Upper lobe of left lung (tissue), 6 donors: ENCODE results near the gene HAAO. TPM values are rescaled to one million over a fixed set of nuclear protein-coding genes. Genes with fewer than 3 reads are reported as not detected.
"Not testable (repeated sequence)": the region's sequence is repeated elsewhere in the genome, so short reads cannot be mapped to it uniquely, and the experiment has no call there.

Experiments used
- ATAC-seq, 2 donors: fragments of 200-7000 bp; cut with Tn5 transposase; one replicate each; pipeline ENCODE4 v1.9.1; 2022; ENCODE audit warnings: mild to moderate bottlenecking in 2 of 2, moderate library complexity in 2 of 2; ENCODE audit not compliant: low FRiP score in 2 of 2
- DNase-seq, 2 donors: peaks; one replicate each; pipeline ENCODE4 v3.0.0-alpha.2; 2019 to 2020
- H3K27ac ChIP-seq, 4 donors: fragments of 200-600 bp; sonication (generic); one replicate each; pipeline ENCODE4 v1.5.1; 2016 to 2019
- H3K27me3 ChIP-seq, 4 donors: fragments of 200-600 bp; sonication (generic); one replicate each; pipeline ENCODE4 v1.5.1; 2017 to 2019
- H3K36me3 ChIP-seq, 4 donors: fragments of 200-600 bp; sonication (generic); one replicate each; pipeline ENCODE4 v1.5.1; 2016 to 2019
- H3K4me1 ChIP-seq, 4 donors: fragments of 200-600 bp; sonication (generic); one replicate each; pipeline ENCODE4 v1.5.1; 2018 to 2019
- H3K4me3 ChIP-seq, 4 donors: fragments of 200-600 bp; sonication (generic); one replicate each; pipeline ENCODE4 v1.5.1; 2017 to 2019; ENCODE audit warnings: mild to moderate bottlenecking in 2 of 4, moderate library complexity in 1 of 4
- H3K9me3 ChIP-seq, 4 donors: fragments of 200-600 bp; sonication (generic); one replicate each; pipeline ENCODE4 v1.5.1; 2018 to 2019
- EP300 ChIP-seq, 4 donors: sonication (generic); formaldehyde crosslinking; IDR thresholded peaks; one replicate each; pipeline ENCODE4 v1.5.1; 2017; ENCODE audit warnings: antibody characterized with exemption in 4 of 4, control low read depth in 2 of 4
- POLR2A ChIP-seq, 4 donors: fragments of 450-650 bp; IDR thresholded peaks; one replicate each; pipeline ENCODE4 v1.5.1; 2016 to 2017; ENCODE audit warnings: antibody characterized with exemption in 4 of 4, mild to moderate bottlenecking in 2 of 4
- POLR2AphosphoS5 ChIP-seq, 2 donors: sonication (generic); formaldehyde crosslinking; IDR thresholded peaks; one replicate each; pipeline ENCODE4 v1.5.1; 2017; ENCODE audit warnings: antibody characterized with exemption in 2 of 2
- WGBS, 2 donors: methylation state at CpG; one replicate each; pipeline ENCODE4 v1.1.5; 2017 to 2018; 5-methylcytosine and 5-hydroxymethylcytosine counted together
- total RNA-seq, 6 donors: library from RNA; depleted of rRNA in 4 of 6; stranded (reverse); fragments of >200 nt in 4 of 6; gene quantifications; one replicate each; pipeline versions ENCODE4 v1.1.0 to v1.2.1, GENCODE V29; 2016 to 2021
- TF ChIP-seq, protein P1 (sequence below), 6 experiments: fragments of 450-650 bp in 4 of 6; fragments of 200-600 bp in 2 of 6; sonication (generic) in 2 of 6; IDR thresholded peaks; one replicate each; pipeline ENCODE4 v1.5.1; 2016 to 2019; ENCODE audit warnings: antibody characterized with exemption in 6 of 6
- donor health status: DM: no; HTN: no; CAD: no; lungs with moderate emphysema.
- donor health status: DM: no; HTN: yes; CAD: no; lungs with severe emphysema.

Gene HAAO
- total RNA-seq, 6 donors from 2014 or later: 1.8 to 9.4 (median 7.1) TPM

DNA sequence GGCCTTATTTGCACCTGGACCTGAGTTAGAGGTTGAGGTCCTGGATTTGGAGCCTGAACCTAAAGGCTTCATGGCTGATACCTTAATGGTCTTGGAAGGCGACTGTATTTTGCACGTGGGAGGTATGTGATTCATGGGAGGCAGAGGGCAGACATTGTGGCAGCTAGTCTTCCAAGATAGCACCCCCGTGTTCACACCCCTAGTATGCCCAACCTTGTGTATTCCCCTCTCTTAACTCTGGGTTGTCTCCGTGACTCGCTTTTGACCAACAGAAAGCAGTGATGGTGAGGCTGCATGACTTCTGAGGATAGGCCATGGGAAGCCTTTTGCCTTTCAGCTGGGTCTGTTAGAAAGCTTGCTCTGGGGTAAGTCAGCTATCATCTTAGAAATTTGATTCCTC, 45.8 kb upstream of the HAAO start:
- H3K4me1 ChIP-seq: peaks cover 0 to 8% (median 7%) of the 10 kb centered on the region in 4 donors
- H3K27me3 ChIP-seq: no peaks in the 10 kb centered on the region
- TF ChIP-seq POLR2AphosphoS5 (IDR thresholded peaks at IDR 0.05) (no peak), EP300 (IDR thresholded peaks at IDR 0.05) (no peak), POLR2A (IDR thresholded peaks at IDR 0.05) (no peak)
- TF ChIP-seq, protein P1, sequence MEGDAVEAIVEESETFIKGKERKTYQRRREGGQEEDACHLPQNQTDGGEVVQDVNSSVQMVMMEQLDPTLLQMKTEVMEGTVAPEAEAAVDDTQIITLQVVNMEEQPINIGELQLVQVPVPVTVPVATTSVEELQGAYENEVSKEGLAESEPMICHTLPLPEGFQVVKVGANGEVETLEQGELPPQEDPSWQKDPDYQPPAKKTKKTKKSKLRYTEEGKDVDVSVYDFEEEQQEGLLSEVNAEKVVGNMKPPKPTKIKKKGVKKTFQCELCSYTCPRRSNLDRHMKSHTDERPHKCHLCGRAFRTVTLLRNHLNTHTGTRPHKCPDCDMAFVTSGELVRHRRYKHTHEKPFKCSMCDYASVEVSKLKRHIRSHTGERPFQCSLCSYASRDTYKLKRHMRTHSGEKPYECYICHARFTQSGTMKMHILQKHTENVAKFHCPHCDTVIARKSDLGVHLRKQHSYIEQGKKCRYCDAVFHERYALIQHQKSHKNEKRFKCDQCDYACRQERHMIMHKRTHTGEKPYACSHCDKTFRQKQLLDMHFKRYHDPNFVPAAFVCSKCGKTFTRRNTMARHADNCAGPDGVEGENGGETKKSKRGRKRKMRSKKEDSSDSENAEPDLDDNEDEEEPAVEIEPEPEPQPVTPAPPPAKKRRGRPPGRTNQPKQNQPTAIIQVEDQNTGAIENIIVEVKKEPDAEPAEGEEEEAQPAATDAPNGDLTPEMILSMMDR (IDR thresholded peaks at IDR 0.05): no peak
- DNase-seq: no peak
- H3K27ac ChIP-seq: no peak overlapping the region
- no peak overlapping the region for H3K4me3 ChIP-seq
- no peaks in the 10 kb centered on the region for H3K36me3 ChIP-seq
- no peaks in the 10 kb centered on the region for H3K9me3 ChIP-seq
- WGBS, 2 donors: 96% methylated on average over 5 of the region's 5 CpGs
- ATAC-seq: no peak

DNA sequence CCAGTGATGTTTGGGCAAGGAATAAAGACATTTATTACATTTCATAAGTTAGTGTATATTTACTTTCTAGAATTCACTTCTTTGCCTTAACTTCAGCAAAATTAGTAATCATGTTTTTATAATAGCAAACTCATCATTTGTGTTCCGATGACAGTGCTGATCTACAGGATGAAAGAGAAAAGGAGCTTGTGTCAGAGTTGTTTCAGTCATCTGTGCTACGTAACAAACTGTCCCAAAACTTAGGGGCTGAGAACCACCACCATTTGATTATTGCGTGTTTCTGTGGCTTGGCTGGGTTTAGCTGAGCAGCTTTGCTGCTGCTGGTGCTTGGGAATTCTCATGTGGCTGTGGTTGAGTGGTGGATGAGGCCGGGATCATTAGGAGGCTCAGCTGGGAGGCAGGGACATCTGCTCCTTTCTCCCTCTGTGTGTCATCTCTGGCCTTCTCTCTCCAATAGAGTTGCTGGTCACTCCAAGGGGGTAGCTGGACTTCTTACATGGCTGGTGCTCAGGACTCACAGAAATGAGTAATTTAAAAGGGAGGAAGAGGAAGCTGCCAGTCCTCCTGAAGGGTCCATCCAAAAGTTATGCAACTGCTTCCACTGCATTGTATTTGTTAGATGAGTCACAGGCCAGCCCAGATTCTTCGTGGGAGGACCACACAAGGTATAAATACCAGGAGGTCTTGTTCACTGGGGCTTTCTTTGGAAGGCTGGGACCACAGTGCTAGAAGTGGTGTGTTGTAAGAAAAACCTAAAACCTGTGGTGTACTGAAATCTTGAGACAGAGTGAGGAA, 43.4 kb upstream of the HAAO start:
- no peaks in the 10 kb centered on the region for H3K27me3 ChIP-seq
- 76 to 81% methylated on average over 5 of the region's 5 CpGs for WGBS, 2 donors
- H3K4me1 ChIP-seq: peaks cover 0 to 8% (median 7%) of the 10 kb centered on the region in 4 donors
- H3K9me3 ChIP-seq: no peaks in the 10 kb centered on the region
- H3K36me3 ChIP-seq: no peaks in the 10 kb centered on the region
- DNase-seq (peak in 1 of 2 donors; percentile 52), ATAC-seq (peak in 1 of 2 donors; percentile 92)
- H3K27ac ChIP-seq: peak overlapping the region in 3 of 4 donors; percentile 44 to 65 (median 49)
- TF ChIP-seq, protein P1 (IDR thresholded peaks at IDR 0.05): no peak
- peak; percentile 25 to 62 for TF ChIP-seq POLR2AphosphoS5 (IDR thresholded peaks at IDR 0.05)
- H3K4me3 ChIP-seq: no peak overlapping the region

DNA sequence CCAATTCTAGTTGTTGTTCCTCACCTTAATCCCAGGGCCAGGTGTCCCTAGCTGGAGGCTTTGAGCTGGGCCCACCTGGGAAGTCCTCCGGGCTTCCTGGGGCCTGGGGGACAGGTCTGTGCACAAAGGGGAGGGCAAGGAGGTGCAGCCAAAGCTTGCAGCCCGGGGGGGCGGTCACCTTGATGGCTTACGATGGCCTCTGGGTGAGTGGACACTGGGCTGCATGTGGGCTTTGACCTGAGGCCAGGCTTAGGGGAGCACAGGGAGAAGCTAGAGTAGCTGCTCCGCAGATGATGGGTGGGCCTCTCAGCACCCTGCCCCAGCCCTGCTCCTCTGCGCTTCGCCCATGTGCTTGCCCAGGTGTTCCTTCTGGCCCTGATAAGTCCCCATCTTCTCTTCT, 41.8 kb upstream of the HAAO start:
- Histone ChIP-seq H3K27ac (no peak overlapping the region), H3K27me3 (no peaks in the 10 kb centered on the region), H3K36me3 (no peaks in the 10 kb centered on the region), H3K4me1 (peaks cover 0 to 8% (median 8%) of the 10 kb centered on the region in 4 donors), H3K9me3 (no peaks in the 10 kb centered on the region), H3K4me3 (no peak overlapping the region)
- 92 to 93% methylated on average over 6 to 7 of the region's 7 CpGs for WGBS, 2 donors
- DNase-seq (peak in 1 of 2 donors; percentile 56), ATAC-seq (no peak)
- TF ChIP-seq EP300 (IDR thresholded peaks at IDR 0.05): no peak
- TF ChIP-seq POLR2AphosphoS5 (IDR thresholded peaks at IDR 0.05): no peak
- TF ChIP-seq POLR2A (IDR thresholded peaks at IDR 0.05): no peak
- TF ChIP-seq, protein P1 (IDR thresholded peaks at IDR 0.05): no peak

DNA sequence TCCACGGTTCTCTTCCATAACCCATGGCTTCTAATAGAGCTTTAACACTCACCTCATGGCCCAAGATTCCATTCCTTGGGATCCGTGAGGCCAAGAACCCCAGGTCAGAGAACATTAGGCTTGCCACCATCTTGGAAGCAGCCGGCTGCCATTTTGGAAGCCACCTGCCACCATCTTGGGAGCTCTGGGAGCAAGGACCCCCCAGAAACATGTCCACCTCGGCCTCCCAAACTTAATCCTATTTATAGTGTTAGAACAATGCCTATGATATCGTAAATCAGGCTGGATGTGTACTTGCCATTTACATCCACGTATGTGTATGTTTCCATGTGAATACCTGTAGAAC, 39.9 kb upstream of the HAAO start:
- 86% methylated on average over 5 to 6 of the region's 6 CpGs for WGBS, 2 donors
- no peak for ATAC-seq
- no peaks in the 10 kb centered on the region for H3K36me3 ChIP-seq
- no peak overlapping the region for H3K4me3 ChIP-seq
- peaks cover 6 to 27% (median 18%) of the 10 kb centered on the region in 4 donors for H3K4me1 ChIP-seq
- H3K27me3 ChIP-seq: no peaks in the 10 kb centered on the region
- no peak for DNase-seq
- H3K9me3 ChIP-seq: no peaks in the 10 kb centered on the region
- no peak overlapping the region for H3K27ac ChIP-seq
- TF ChIP-seq, protein P1 (IDR thresholded peaks at IDR 0.05): no peak
- no peak for TF ChIP-seq POLR2AphosphoS5 (IDR thresholded peaks at IDR 0.05)
- no peak for TF ChIP-seq EP300 (IDR thresholded peaks at IDR 0.05)
- no peak for TF ChIP-seq POLR2A (IDR thresholded peaks at IDR 0.05)

DNA sequence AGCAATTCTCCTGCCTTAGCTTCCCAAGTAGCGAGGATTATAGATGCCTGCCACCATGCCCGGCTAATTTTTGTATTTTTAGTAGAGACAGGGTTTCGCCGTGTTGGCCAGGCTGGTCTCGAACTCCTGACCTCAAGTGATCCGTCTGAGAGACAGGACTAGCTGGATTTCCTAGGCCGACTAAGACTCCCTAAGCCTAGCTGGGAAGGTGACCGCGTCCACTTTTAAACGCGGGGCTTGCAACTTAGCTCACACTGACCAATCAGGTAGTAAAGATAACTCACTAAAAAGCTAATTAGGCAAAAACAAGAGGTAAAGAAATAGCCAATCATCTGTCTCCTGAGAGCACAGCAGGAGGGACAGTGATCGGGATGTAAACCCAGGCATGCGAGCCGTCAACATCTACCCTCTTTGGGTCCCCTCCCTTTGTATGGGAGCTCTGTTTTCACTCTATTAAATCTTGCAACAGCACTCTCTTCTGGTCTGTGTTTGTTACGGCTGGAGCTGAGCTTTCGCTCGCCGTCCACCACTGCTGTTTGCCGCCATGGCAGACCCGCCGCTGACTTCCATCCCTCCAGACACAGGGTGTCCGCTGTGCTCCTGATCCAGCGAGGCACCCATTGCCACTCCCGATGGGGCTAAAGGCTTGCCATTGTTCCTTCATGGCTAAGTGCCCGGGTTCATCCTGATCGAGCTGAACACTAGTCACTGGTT, 39.3 kb upstream of the HAAO start:
- not testable (repeated sequence) for ATAC-seq, H3K27ac ChIP-seq, H3K4me3 ChIP-seq, H3K36me3 ChIP-seq, H3K9me3 ChIP-seq, H3K27me3 ChIP-seq
- H3K4me1 ChIP-seq: peaks cover 6 to 27% (median 18%) of the 10 kb centered on the region in 4 donors
- 95 to 96% methylated on average over 26 of the region's 26 CpGs for WGBS, 2 donors
- DNase-seq: peak in 1 of 2 donors; percentile 48
